H1 (cell line): Measurements from ENCODE around the gene STK39. TPM values are rescaled to one million over a fixed set of nuclear protein-coding genes. Genes with fewer than 3 reads are reported as not detected.

Experiments used
- CTCF ChIA-PET: fragments of 300-600 bp; sonication (Branson Sonifier 250); formaldehyde crosslinking; loops from one replicate; lab custom pipeline; 2021; ENCODE audit not compliant: partially characterized antibody; lab: Charles Lee
- POLR2A ChIA-PET: fragments of 300-600 bp; sonication (Branson Sonifier 250); formaldehyde crosslinking; loops from one replicate; lab custom pipeline; 2021; ENCODE audit warnings: inconsistent platforms; ENCODE audit not compliant: partially characterized antibody; lab: Charles Lee
- DNase-seq, 2 experiments: peaks; one replicate each; pipeline versions ENCODE4 v3.0.0 to v3.0.0-alpha.2; 2010 to 2022; ENCODE audit warnings: low spot score in 2 of 2, low read depth in 1 of 2, mixed read lengths in 1 of 2
- FAIRE-seq: peaks from 2 replicates; lab custom pipeline; 2011; peaks lifted over from hg19 to GRCh38; lab: Jason Lieb, UNC
- H2AFZ ChIP-seq: 2 replicates; pipeline ENCODE4 v1.8.1; 2012; ENCODE audit warnings: low read length, inconsistent platforms
- H2AK5ac ChIP-seq: 2 replicates; pipeline ENCODE4 v1.6.1; 2013; ENCODE audit warnings: low read depth, low read length
- H2BK120ac ChIP-seq: replicated peaks from 2 replicates; pipeline ENCODE3; 2013; ENCODE audit warnings: low read depth, low read length, inconsistent platforms
- H2BK12ac ChIP-seq: 2 replicates; pipeline ENCODE4 v1.6.1; 2013; ENCODE audit warnings: low read depth, low read length
- H2BK15ac ChIP-seq: 2 replicates; pipeline ENCODE4 v1.6.1; 2013; ENCODE audit warnings: low read length
- H2BK20ac ChIP-seq: 2 replicates; pipeline ENCODE4 v1.6.1; 2013; ENCODE audit warnings: low read length
- H2BK5ac ChIP-seq: 2 replicates; pipeline ENCODE4 v1.6.1; 2013; ENCODE audit warnings: low read depth, low read length
- H3K14ac ChIP-seq: 2 replicates; pipeline ENCODE4 v1.6.1; 2013; ENCODE audit warnings: inconsistent platforms; ENCODE audit not compliant: insufficient read length
- H3K18ac ChIP-seq: 2 replicates; pipeline ENCODE4 v1.6.1; 2013; ENCODE audit warnings: low read length; ENCODE audit errors: extremely low read depth
- H3K23ac ChIP-seq: 2 replicates; pipeline ENCODE4 v1.6.1; 2013; ENCODE audit warnings: inconsistent platforms; ENCODE audit not compliant: insufficient read length
- H3K23me2 ChIP-seq: 2 replicates; pipeline ENCODE4 v1.6.1; 2013; ENCODE audit warnings: low read depth, low read length
- H3K27ac ChIP-seq: 2 replicates; pipeline ENCODE4 v1.6.1; 2011; ENCODE audit warnings: low read depth, low read length, inconsistent platforms
- H3K27me3 ChIP-seq, 4 experiments: replicated peaks in 1 of 4; 1 replicate in 1 of 4; 2 replicates in 3 of 4; pipeline versions ENCODE4 v1.6.1 to v1.8.1; 2011 to 2013; ENCODE audit warnings: low read length in 3 of 4, mild to moderate bottlenecking in 3 of 4, inconsistent platforms in 2 of 4, mixed read lengths in 2 of 4, moderate library complexity in 1 of 4; ENCODE audit not compliant: control insufficient read depth in 3 of 4, insufficient read depth in 3 of 4; ENCODE audit errors: extremely low read depth in 1 of 4
- H3K36me3 ChIP-seq, 4 experiments: 2 replicates each; pipeline versions ENCODE4 v1.6.1 to v1.8.1; 2011 to 2013; ENCODE audit warnings: mild to moderate bottlenecking in 4 of 4, low read length in 3 of 4, moderate library complexity in 2 of 4, control low read depth in 1 of 4, inconsistent platforms in 1 of 4; ENCODE audit not compliant: insufficient read depth in 4 of 4, control insufficient read depth in 2 of 4
- H3K4ac ChIP-seq: replicated peaks from 2 replicates; pipeline ENCODE3; 2013; ENCODE audit warnings: low read length, low read depth, mixed read lengths, inconsistent platforms; ENCODE audit not compliant: insufficient read length
- H3K4me1 ChIP-seq, 4 experiments: replicated peaks in 1 of 4; 1 replicate in 1 of 4; 2 replicates in 3 of 4; pipeline versions ENCODE4 v1.6.1 to v1.8.1; 2011 to 2013; ENCODE audit warnings: low read length in 3 of 4, inconsistent platforms in 2 of 4, mixed read lengths in 1 of 4; ENCODE audit not compliant: insufficient read depth in 4 of 4, control insufficient read depth in 3 of 4
- H3K4me2 ChIP-seq, 2 experiments: 2 replicates each; pipeline versions ENCODE4 v1.6.1 to v1.8.1; 2011 to 2013; ENCODE audit warnings: low read depth in 2 of 2, low read length in 2 of 2, control low read depth in 1 of 2, inconsistent platforms in 1 of 2, mild to moderate bottlenecking in 1 of 2; ENCODE audit not compliant: insufficient read depth in 1 of 2
- H3K4me3 ChIP-seq, 4 experiments: fragments of 200-600, 300-600 bp in 1 of 4; sonication (generic), shearing (Covaris generic), sonication (Bioruptor Twin) in 1 of 4; 2 replicates each; pipeline versions ENCODE4 v1.5.1 to v1.8.1; 2011 to 2016; ENCODE audit warnings: low read length in 4 of 4, low read depth in 3 of 4, control low read depth in 2 of 4, inconsistent platforms in 2 of 4, mild to moderate bottlenecking in 2 of 4, mixed read lengths in 1 of 4, moderate library complexity in 1 of 4; ENCODE audit not compliant: insufficient read depth in 2 of 4; ENCODE audit errors: extremely low read depth in 1 of 4
- H3K56ac ChIP-seq: replicated peaks from 2 replicates; pipeline ENCODE3; 2013; ENCODE audit warnings: low read depth, mild to moderate bottlenecking, mixed read lengths, low read length, inconsistent platforms; ENCODE audit not compliant: insufficient read length
- H3K79me1 ChIP-seq: 2 replicates; pipeline ENCODE4 v1.6.1; 2013; ENCODE audit warnings: low read depth, low read length, control low read depth
- H3K79me2 ChIP-seq, 2 experiments: 2 replicates each; pipeline versions ENCODE4 v1.6.1 to v1.8.1; 2012 to 2013; ENCODE audit warnings: low read length in 2 of 2, mild to moderate bottlenecking in 2 of 2, inconsistent platforms in 1 of 2; ENCODE audit not compliant: insufficient read depth in 2 of 2, control insufficient read depth in 1 of 2
- H3K9ac ChIP-seq, 4 experiments: replicated peaks in 1 of 4; 1 replicate in 1 of 4; 2 replicates in 3 of 4; pipeline versions ENCODE4 v1.6.1 to v1.8.1; 2011 to 2013; ENCODE audit warnings: low read depth in 3 of 4, low read length in 3 of 4, control low read depth in 2 of 4, mild to moderate bottlenecking in 2 of 4, moderate library complexity in 2 of 4, inconsistent platforms in 1 of 4; ENCODE audit errors: extremely low read depth in 1 of 4
- H3K9me3 ChIP-seq, 2 experiments: 2 replicates each; pipeline versions ENCODE4 v1.6.1 to v1.8.1; 2012 to 2013; ENCODE audit warnings: mild to moderate bottlenecking in 2 of 2, moderate library complexity in 2 of 2, control low read depth in 1 of 2, inconsistent platforms in 1 of 2, low read depth in 1 of 2, low read length in 1 of 2, mixed read lengths in 1 of 2; ENCODE audit not compliant: insufficient read depth in 2 of 2
- H4K20me1 ChIP-seq, 2 experiments: replicated peaks in 1 of 2; 2 replicates each; pipeline versions ENCODE3 to v1.8.1; 2011 to 2013; ENCODE audit warnings: inconsistent platforms in 2 of 2, low read length in 2 of 2, mild to moderate bottlenecking in 1 of 2; ENCODE audit not compliant: insufficient read depth in 2 of 2, control insufficient read depth in 1 of 2
- H4K5ac ChIP-seq: 2 replicates; pipeline ENCODE4 v1.6.1; 2013; ENCODE audit warnings: low read length, low read depth, mixed read lengths, inconsistent platforms; ENCODE audit not compliant: insufficient read length
- H4K8ac ChIP-seq: 2 replicates; pipeline ENCODE4 v1.8.0; 2013; ENCODE audit warnings: mild to moderate bottlenecking, moderate library complexity, low read length, inconsistent platforms; ENCODE audit not compliant: insufficient read depth; ENCODE audit errors: extremely low read depth
- H4K91ac ChIP-seq: replicated peaks from 2 replicates; pipeline ENCODE3; 2013; ENCODE audit warnings: low read length, mixed read lengths, inconsistent platforms; ENCODE audit not compliant: insufficient read length
- BACH1 ChIP-seq: IDR thresholded peaks from 2 replicates; pipeline ENCODE4 v1.6.1; 2012; ENCODE audit warnings: low read length, improper control_type of control experiment
- CREB1 ChIP-seq: IDR thresholded peaks from 2 replicates; pipeline ENCODE4 v1.6.1; 2012; ENCODE audit warnings: inconsistent platforms
- EP300 ChIP-seq, 2 experiments: IDR thresholded peaks; 1 replicate in 1 of 2; 2 replicates in 1 of 2; pipeline ENCODE4 v1.6.1; 2011 to 2012; ENCODE audit warnings: low read depth in 2 of 2, low read length in 2 of 2, mild to moderate bottlenecking in 2 of 2, borderline replicate concordance in 1 of 2, inconsistent platforms in 1 of 2, moderate library complexity in 1 of 2
- EZH2 ChIP-seq: fragments of 200-600 bp; sonication (generic); IDR thresholded peaks from 2 replicates; pipeline ENCODE4 v1.7.1; 2012; ENCODE audit warnings: low read depth, mild to moderate bottlenecking, moderate library complexity, low read length, inconsistent platforms; ENCODE audit not compliant: severe bottlenecking
- KDM1A ChIP-seq: fragments of 200-600, 300-600 bp; sonication (generic); IDR thresholded peaks from 2 replicates; pipeline ENCODE4 v1.7.1; 2016; ENCODE audit warnings: mild to moderate bottlenecking, low read length, borderline replicate concordance
- MAX ChIP-seq: IDR thresholded peaks from 2 replicates; pipeline ENCODE4 v1.6.1; 2012; ENCODE audit warnings: inconsistent platforms
- NANOG ChIP-seq: IDR thresholded peaks from 2 replicates; pipeline ENCODE4 v1.6.1; 2011; ENCODE audit warnings: low read length, low read depth, mild to moderate bottlenecking, inconsistent platforms; ENCODE audit not compliant: insufficient read depth, poor library complexity, severe bottlenecking
- RAD21 ChIP-seq, 2 experiments: IDR thresholded peaks in 1 of 2; conservative IDR thresholded peaks in 1 of 2; 2 replicates each; pipeline ENCODE4 v1.6.1; 2011; ENCODE audit warnings: low read depth in 2 of 2, low read length in 2 of 2, improper control_type of control experiment in 1 of 2, inconsistent platforms in 1 of 2, mild to moderate bottlenecking in 1 of 2, moderate library complexity in 1 of 2
- SIX5 ChIP-seq: IDR thresholded peaks from 2 replicates; pipeline ENCODE4 v1.6.1; 2011; ENCODE audit warnings: mild to moderate bottlenecking, low read depth, low read length
- SP1 ChIP-seq: IDR thresholded peaks from 2 replicates; pipeline ENCODE4 v1.6.1; 2011; ENCODE audit warnings: low read depth, low read length
- SP4 ChIP-seq: IDR thresholded peaks from 2 replicates; pipeline ENCODE4 v1.6.1; 2012; ENCODE audit warnings: low read length, inconsistent platforms
- WGBS, 2 experiments: shearing (Covaris generic) in 1 of 2; methylation state at CpG; one replicate each; pipeline versions ENCODE4 v1.1.6 to v1.1.7; 2013 to 2015; ENCODE audit warnings: low lambda C conversion rate in 2 of 2, mixed read lengths in 2 of 2, inconsistent platforms in 1 of 2, low coverage in 1 of 2, missing lambda C conversion rate in 1 of 2; ENCODE audit not compliant: insufficient replicate concordance in 2 of 2, insufficient coverage in 1 of 2, insufficient read length in 1 of 2; ENCODE audit errors: extremely low coverage in 1 of 2, missing lambda C conversion rate in 1 of 2; 5-methylcytosine and 5-hydroxymethylcytosine counted together
- polyA plus RNA-seq, 7 experiments: library from polyadenylated mRNA; depleted of rRNA in 3 of 7; stranded (reverse) in 5 of 7; unstranded in 2 of 7; fragments of >200 nt in 5 of 7; fragments of 200-250 nt in 2 of 7; gene quantifications; 1 replicate in 5 of 7; 2 replicates in 1 of 7; 4 replicates in 1 of 7; pipeline versions ENCODE4 v1.2.1 to v1.2.3, GENCODE V29; 2011 to 2013; ENCODE audit warnings: missing spikeins in 2 of 7, mixed read lengths in 2 of 7
- total RNA-seq: library from RNA; stranded (reverse); fragmentation: NEBNext Ultra II Directional; extraction: Animal tissue kit (Norgen Biotek cat#: 25700); gene quantifications from 2 replicates; pipeline ENCODE4 v1.2.1, GENCODE V29; 2021
- TF ChIP-seq, protein P1 (sequence below): IDR thresholded peaks from 2 replicates; pipeline ENCODE4 v1.6.1; 2011; ENCODE audit warnings: low read length, improper control_type of control experiment

The STK39 gene
- total and polyA plus RNA-seq, 2 of the 8 experiments (the other 6 are each of a cell fraction or from before 2014, with no cell fraction given): 13.7 to 23.8 TPM

GRCh38 chr2:167950571-167950970 is 296.8 kb downstream of the STK39 start:
- CTCF ChIA-PET: interaction anchor here (0.9 to 2.1 kb wide), 2 partner anchors 14 to 15 kb away, joined by 3 to 6 read pairs; no protein-coding TSS in a partner anchor
- no peak overlapping the region for H3K4me2 ChIP-seq
- TF ChIP-seq EZH2 (no peak), NANOG (no peak), MAX (no peak), RAD21 (IDR thresholded peaks at IDR 0.05 in 1 of 2, conservative IDR thresholded peaks at IDR 0.05 in 1 of 2; ENCODE audit: low read depth in 2 of 2, low read length in 2 of 2) (no peak), BACH1 (no peak), SP4 (no peak), SP1 (no peak), KDM1A (no peak), SIX5 (no peak), CREB1 (no peak), EP300 (IDR thresholded peaks at IDR 0.05; ENCODE audit: borderline replicate concordance in 1 of 2, low read depth in 2 of 2, low read length in 2 of 2) (no peak)
- TF ChIP-seq, protein P1, sequence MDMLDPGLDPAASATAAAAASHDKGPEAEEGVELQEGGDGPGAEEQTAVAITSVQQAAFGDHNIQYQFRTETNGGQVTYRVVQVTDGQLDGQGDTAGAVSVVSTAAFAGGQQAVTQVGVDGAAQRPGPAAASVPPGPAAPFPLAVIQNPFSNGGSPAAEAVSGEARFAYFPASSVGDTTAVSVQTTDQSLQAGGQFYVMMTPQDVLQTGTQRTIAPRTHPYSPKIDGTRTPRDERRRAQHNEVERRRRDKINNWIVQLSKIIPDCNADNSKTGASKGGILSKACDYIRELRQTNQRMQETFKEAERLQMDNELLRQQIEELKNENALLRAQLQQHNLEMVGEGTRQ: no peak

More at GRCh38 chr2:167950571-167950970, 296.8 kb downstream of the STK39 start:
- Histone ChIP-seq H3K56ac (no peak overlapping the region), H3K23me2 (no peaks in the 10 kb centered on the region; the same call in 1 of the 2 replicates), H3K79me2 (no peaks in the 10 kb centered on the region), H3K9ac (no peak overlapping the region), H2BK12ac (no peak overlapping the region), H3K36me3 (no peaks in the 10 kb centered on the region), H2BK5ac (no peak overlapping the region), H4K5ac (no peak overlapping the region), H2BK120ac (no peak overlapping the region), H3K23ac (no peak overlapping the region), H3K27ac (no peak overlapping the region), H3K27me3 (no peaks in the 10 kb centered on the region), H3K4ac (no peak overlapping the region), H2BK15ac (no peak overlapping the region), H3K9me3 (no peaks in the 10 kb centered on the region), H3K14ac (no peak overlapping the region), H2BK20ac (no peak overlapping the region), H4K8ac (no peak overlapping the region), H2AK5ac (no peak overlapping the region), H3K18ac (no peak overlapping the region), H3K79me1 (no peaks in the 10 kb centered on the region), H4K20me1 (no peaks in the 10 kb centered on the region), H2AFZ (no peak overlapping the region), H4K91ac (no peak overlapping the region), H3K4me1 (peaks cover 0 to 7% (median 5%) of the 10 kb centered on the region in 4 experiments; a peak in 5 of 7 replicates), H3K4me3 (no peak overlapping the region)
- no peak for DNase-seq
- no peak for FAIRE-seq
- POLR2A ChIA-PET: no interaction called here
- WGBS, 2 experiments: 95% methylated on average over 2 of the region's 2 CpGs; no CpG with 5 or more reads in 1 of the 2 experiments
